ENCODE results near the gene ZNF605. TPM values are rescaled to one million over a fixed set of nuclear protein-coding genes. Genes with fewer than 3 reads are reported as not detected.

The ZNF605 gene
- total and polyA plus RNA-seq, 9 of the 15 experiments (the other 6 are each of a cell fraction or from before 2014, with no cell fraction given) = 0.45 to 1.1 (median 0.68) TPM

DNA sequence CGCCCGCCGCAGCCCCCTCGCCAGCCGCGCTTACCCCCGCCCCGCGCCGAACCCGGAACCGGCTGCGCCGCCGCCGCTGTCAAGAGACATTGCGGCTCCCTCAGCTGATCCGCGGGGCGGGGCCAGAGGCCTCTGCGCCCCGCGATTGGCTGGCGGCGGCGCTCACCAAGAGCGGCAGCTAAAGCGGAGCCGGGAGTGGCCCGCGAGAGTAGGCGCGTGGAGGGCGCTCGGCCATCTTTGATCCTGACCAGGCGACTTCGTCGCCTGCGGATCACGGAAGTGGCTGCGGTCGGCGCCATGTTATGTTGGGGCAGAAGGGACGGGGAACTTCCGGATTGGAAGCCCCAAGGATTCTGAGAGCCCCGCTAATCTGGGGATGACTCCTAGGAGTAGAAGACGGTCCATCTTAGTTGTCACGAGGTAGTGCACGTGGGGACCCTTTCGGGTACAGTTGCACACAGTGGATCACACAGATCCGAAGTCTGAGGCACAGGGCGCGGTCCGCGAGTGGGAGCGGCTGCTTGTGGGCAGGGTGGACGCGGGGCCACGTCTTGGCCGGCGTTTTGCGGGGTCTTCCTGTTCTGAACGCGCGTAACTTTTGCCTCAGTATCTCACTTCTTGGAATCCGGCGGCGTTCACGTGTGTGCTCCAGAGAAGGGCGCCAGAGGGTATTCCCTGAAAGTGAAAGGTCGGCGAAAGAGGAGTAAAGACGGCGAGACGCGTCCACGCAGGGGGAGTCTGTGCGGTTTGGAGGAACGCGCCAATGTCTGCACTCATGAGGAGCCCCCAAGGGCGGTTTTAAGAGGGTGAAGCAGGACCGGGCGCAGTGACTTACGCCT, 68.4 kb downstream of the ZNF605 start, which contains the start of gene CHFR (continued):
- TF ChIP-seq, protein P1, sequence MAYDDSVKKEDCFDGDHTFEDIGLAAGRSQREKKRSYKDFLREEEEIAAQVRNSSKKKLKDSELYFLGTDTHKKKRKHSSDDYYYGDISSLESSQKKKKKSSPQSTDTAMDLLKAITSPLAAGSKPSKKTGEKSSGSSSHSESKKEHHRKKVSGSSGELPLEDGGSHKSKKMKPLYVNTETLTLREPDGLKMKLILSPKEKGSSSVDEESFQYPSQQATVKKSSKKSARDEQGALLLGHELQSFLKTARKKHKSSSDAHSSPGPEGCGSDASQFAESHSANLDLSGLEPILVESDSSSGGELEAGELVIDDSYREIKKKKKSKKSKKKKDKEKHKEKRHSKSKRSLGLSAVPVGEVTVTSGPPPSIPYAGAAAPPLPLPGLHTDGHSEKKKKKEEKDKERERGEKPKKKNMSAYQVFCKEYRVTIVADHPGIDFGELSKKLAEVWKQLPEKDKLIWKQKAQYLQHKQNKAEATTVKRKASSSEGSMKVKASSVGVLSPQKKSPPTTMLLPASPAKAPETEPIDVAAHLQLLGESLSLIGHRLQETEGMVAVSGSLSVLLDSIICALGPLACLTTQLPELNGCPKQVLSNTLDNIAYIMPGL (CRISPR knock-in tag; IDR thresholded peaks at IDR 0.05) = no peak
- no peak for TF ChIP-seq ZC3H4 (CRISPR knock-in tag; IDR thresholded peaks at IDR 0.05; ENCODE audit: borderline replicate concordance)
- TF ChIP-seq, protein P2, sequence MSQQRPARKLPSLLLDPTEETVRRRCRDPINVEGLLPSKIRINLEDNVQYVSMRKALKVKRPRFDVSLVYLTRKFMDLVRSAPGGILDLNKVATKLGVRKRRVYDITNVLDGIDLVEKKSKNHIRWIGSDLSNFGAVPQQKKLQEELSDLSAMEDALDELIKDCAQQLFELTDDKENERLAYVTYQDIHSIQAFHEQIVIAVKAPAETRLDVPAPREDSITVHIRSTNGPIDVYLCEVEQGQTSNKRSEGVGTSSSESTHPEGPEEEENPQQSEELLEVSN (IDR thresholded peaks at IDR 0.05; ENCODE audit: borderline replicate concordance in 1 of 2, extremely low read depth in 1 of 2, insufficient read depth in 1 of 2, insufficient read length in 1 of 2, low read depth in 1 of 2, low read length in 1 of 2, poor library complexity in 1 of 2, severe bottlenecking in 1 of 2) = peak; percentile 89 to 97
- TF ChIP-seq TBP (optimal IDR thresholded peaks at IDR 0.05; ENCODE audit: low read depth, low read length) = peak; percentile 49
- no peak for TF ChIP-seq EWSR1 (IDR thresholded peaks at IDR 0.05; ENCODE audit: borderline replicate concordance, low read depth, partially characterized antibody)
- TF ChIP-seq, protein P3, sequence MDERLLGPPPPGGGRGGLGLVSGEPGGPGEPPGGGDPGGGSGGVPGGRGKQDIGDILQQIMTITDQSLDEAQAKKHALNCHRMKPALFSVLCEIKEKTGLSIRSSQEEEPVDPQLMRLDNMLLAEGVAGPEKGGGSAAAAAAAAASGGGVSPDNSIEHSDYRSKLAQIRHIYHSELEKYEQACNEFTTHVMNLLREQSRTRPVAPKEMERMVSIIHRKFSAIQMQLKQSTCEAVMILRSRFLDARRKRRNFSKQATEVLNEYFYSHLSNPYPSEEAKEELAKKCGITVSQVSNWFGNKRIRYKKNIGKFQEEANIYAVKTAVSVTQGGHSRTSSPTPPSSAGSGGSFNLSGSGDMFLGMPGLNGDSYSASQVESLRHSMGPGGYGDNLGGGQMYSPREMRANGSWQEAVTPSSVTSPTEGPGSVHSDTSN (CRISPR knock-in tag; IDR thresholded peaks at IDR 0.05; ENCODE audit: low read depth) = no peak
- TF ChIP-seq, protein P3 (tag; conservative IDR thresholded peaks at IDR 0.05; ENCODE audit: low read depth) = no peak; the same call in 1 of the 2 replicates
